ENCODE results near the gene PLEKHJ1.

The PLEKHJ1 gene

GRCh38 chr19:2186071-2186846 lies 49.9 kb downstream of the PLEKHJ1 start:
- Histone ChIP-seq H3K4me1 (ENCODE audit: control insufficient read depth in 1 of 2, insufficient read depth in 2 of 2, low read length in 2 of 2) (peaks cover 10 to 53% of the 10 kb centered on the region in 2 donors), H3K36me3 (ENCODE audit: control insufficient read depth in 1 of 2, insufficient read depth in 2 of 2, low read length in 2 of 2) (peaks cover 1 to 38% of the 10 kb centered on the region in 2 donors), H3K27ac (ENCODE audit: low read length) (peak overlapping the region; percentile 29), H3K27me3 (ENCODE audit: low read depth, low read length) (no peaks in the 10 kb centered on the region), H3K4me3 (ENCODE audit: low read depth in 1 of 2, low read length in 2 of 2) (peak overlapping the region; percentile 4 to 28), H3K9me3 (ENCODE audit: control insufficient read depth in 1 of 2, low read length in 2 of 2) (no peaks in the 10 kb centered on the region)

GRCh38 chr19:2185734-2186070 lies 50.4 kb downstream of the PLEKHJ1 start:
- H3K4me1 ChIP-seq (ENCODE audit: control insufficient read depth in 1 of 2, insufficient read depth in 2 of 2, low read length in 2 of 2), result peaks cover 10 to 57% of the 10 kb centered on the region in 2 donors

GRCh38 chr19:2184422-2184975 lies 51.6 kb downstream of the PLEKHJ1 start:
- Histone ChIP-seq H3K4me3 (ENCODE audit: low read depth in 1 of 2, low read length in 2 of 2) (no peak overlapping the region), H3K36me3 (ENCODE audit: control insufficient read depth in 1 of 2, insufficient read depth in 2 of 2, low read length in 2 of 2) (peaks cover 5 to 30% of the 10 kb centered on the region in 2 donors), H3K9me3 (ENCODE audit: control insufficient read depth in 1 of 2, low read length in 2 of 2) (no peaks in the 10 kb centered on the region), H3K27ac (ENCODE audit: low read length) (no peak overlapping the region), H3K4me1 (ENCODE audit: control insufficient read depth in 1 of 2, insufficient read depth in 2 of 2, low read length in 2 of 2) (peaks cover 10 to 57% of the 10 kb centered on the region in 2 donors), H3K27me3 (ENCODE audit: low read depth, low read length) (no peaks in the 10 kb centered on the region)

More at GRCh38 chr19:2185734-2186070, 50.4 kb downstream of the PLEKHJ1 start:
- Histone ChIP-seq H3K27me3 (ENCODE audit: low read depth, low read length) (no peaks in the 10 kb centered on the region), H3K36me3 (ENCODE audit: control insufficient read depth in 1 of 2, insufficient read depth in 2 of 2, low read length in 2 of 2) (peaks cover 5 to 38% of the 10 kb centered on the region in 2 donors), H3K27ac (ENCODE audit: low read length) (no peak overlapping the region), H3K9me3 (ENCODE audit: control insufficient read depth in 1 of 2, low read length in 2 of 2) (no peaks in the 10 kb centered on the region), H3K4me3 (ENCODE audit: low read depth in 1 of 2, low read length in 2 of 2) (peak overlapping the region; percentile 4 to 28)
